ENCODE measurements around the gene OR6S1. TPM values are rescaled to one million over a fixed set of nuclear protein-coding genes. Genes with fewer than 3 reads are reported as not detected.

OR6S1 gene
- total RNA-seq, 1 experiment from 2014 or later = not detected

DNA sequence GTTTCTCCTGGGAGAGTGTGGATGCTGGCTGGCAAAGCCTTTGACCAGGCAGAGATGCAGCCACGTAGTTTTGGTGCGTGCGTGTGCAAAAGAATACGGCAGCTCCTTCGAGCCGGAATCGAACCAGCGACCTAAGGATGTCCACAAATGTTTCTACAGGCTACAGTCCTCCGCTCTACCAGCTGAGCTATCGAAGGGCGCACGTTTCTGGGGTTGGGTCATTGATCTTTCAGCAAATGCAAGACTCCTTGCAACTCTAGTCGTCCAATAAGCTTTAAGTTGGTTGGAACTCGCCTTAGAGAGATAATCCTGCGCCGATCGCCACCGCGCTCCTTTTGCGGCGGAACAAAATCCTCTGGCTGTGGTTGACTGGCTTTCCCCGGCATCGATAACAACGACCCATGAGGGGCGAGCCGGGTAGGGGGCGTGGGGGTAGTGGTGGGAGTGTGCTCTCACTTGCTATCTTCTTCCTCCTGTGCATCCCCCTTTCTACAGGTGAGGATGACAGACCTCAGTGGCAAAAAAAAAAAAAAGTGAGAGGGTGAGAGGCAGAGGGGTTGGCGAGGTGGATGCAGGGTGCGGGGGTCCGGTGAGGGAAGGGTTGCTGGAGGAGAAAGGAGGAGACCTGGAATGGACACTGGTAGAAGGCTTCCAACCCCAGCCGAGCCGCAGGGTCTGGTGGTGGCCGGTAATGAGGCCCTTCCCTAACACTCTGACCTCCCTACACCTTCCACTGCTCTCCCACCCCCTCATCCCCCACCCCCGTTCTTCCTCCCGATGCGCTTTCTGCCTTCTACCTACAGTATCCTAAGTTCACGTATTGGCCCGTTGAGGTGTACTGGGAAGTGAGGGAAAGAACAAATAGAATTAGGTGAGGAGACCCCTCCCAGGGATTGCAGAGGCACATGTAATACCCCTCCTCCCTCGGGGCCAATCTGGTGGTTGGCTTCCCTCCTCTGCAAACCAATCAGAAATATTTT, 11.8 kb upstream of the OR6S1 start (continued):
- TF ChIP-seq, protein P1, sequence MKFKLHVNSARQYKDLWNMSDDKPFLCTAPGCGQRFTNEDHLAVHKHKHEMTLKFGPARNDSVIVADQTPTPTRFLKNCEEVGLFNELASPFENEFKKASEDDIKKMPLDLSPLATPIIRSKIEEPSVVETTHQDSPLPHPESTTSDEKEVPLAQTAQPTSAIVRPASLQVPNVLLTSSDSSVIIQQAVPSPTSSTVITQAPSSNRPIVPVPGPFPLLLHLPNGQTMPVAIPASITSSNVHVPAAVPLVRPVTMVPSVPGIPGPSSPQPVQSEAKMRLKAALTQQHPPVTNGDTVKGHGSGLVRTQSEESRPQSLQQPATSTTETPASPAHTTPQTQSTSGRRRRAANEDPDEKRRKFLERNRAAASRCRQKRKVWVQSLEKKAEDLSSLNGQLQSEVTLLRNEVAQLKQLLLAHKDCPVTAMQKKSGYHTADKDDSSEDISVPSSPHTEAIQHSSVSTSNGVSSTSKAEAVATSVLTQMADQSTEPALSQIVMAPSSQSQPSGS (CRISPR knock-in tag; IDR thresholded peaks at IDR 0.05; ENCODE audit: borderline replicate concordance, low read depth) = no peak
- 0 out of 2 replicates have a peak, but pooled peaks have one; percentile 26 for TF ChIP-seq FOXP1 (CRISPR knock-in tag; IDR thresholded peaks at IDR 0.05; ENCODE audit: borderline replicate concordance)
- no peak for TF ChIP-seq PREB (CRISPR knock-in tag; IDR thresholded peaks at IDR 0.05; ENCODE audit: borderline replicate concordance)

GRCh38 chr14:20645481-20645880, 4.0 kb upstream of the OR6S1 start:
- ChIA-PET POLR2A (no interaction called here), CTCF (interaction anchor here (0.6 to 1.2 kb wide), 2 partner anchors 13 to 421 kb away, joined by 3 read pairs; no protein-coding TSS in a partner anchor)
- H3K4me3 Mint-ChIP-seq = no peak overlapping the region
- H3K27ac Mint-ChIP-seq = no peak overlapping the region
- DNase-seq (ENCODE audit: low spot score) (no peak), ATAC-seq (no peak)
- H3K36me3 Mint-ChIP-seq = no peaks in the 10 kb centered on the region
- H3K9me3 Mint-ChIP-seq = no peaks in the 10 kb centered on the region
- TF ChIP-seq SMAD4 (CRISPR knock-in tag; IDR thresholded peaks at IDR 0.05) = no peak
- TF ChIP-seq, protein P2, sequence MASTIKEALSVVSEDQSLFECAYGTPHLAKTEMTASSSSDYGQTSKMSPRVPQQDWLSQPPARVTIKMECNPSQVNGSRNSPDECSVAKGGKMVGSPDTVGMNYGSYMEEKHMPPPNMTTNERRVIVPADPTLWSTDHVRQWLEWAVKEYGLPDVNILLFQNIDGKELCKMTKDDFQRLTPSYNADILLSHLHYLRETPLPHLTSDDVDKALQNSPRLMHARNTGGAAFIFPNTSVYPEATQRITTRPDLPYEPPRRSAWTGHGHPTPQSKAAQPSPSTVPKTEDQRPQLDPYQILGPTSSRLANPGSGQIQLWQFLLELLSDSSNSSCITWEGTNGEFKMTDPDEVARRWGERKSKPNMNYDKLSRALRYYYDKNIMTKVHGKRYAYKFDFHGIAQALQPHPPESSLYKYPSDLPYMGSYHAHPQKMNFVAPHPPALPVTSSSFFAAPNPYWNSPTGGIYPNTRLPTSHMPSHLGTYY (CRISPR knock-in tag; IDR thresholded peaks at IDR 0.05) = no peak
- no peak for TF ChIP-seq IRF2 (CRISPR knock-in tag; IDR thresholded peaks at IDR 0.05; ENCODE audit: borderline replicate concordance, low read depth)
- TF ChIP-seq PRDM15 (CRISPR knock-in tag; IDR thresholded peaks at IDR 0.05) = no peak
- TF ChIP-seq ZNF121 (CRISPR knock-in tag; IDR thresholded peaks at IDR 0.05) = no peak
- no peak for TF ChIP-seq E2F1 (CRISPR knock-in tag; IDR thresholded peaks at IDR 0.05)
- TF ChIP-seq ZNF532 (CRISPR knock-in tag; IDR thresholded peaks at IDR 0.05; ENCODE audit: borderline replicate concordance) = no peak
- TF ChIP-seq ZNF671 (CRISPR knock-in tag; IDR thresholded peaks at IDR 0.05) = no peak
- no peak for TF ChIP-seq TEAD4 (CRISPR knock-in tag; IDR thresholded peaks at IDR 0.05)
- no peak for TF ChIP-seq ZNF416 (CRISPR knock-in tag; IDR thresholded peaks at IDR 0.05)
- no peak for TF ChIP-seq MYBL2 (CRISPR knock-in tag; IDR thresholded peaks at IDR 0.05)
- TF ChIP-seq, protein P3, sequence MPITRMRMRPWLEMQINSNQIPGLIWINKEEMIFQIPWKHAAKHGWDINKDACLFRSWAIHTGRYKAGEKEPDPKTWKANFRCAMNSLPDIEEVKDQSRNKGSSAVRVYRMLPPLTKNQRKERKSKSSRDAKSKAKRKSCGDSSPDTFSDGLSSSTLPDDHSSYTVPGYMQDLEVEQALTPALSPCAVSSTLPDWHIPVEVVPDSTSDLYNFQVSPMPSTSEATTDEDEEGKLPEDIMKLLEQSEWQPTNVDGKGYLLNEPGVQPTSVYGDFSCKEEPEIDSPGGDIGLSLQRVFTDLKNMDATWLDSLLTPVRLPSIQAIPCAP (CRISPR knock-in tag; IDR thresholded peaks at IDR 0.05) = no peak
- TF ChIP-seq ESRRA (CRISPR knock-in tag; IDR thresholded peaks at IDR 0.05; ENCODE audit: borderline replicate concordance) = no peak
- TF ChIP-seq ZNF263 (CRISPR knock-in tag; IDR thresholded peaks at IDR 0.05; ENCODE audit: low read depth) = no peak
- TF ChIP-seq GABPB1 (CRISPR knock-in tag; IDR thresholded peaks at IDR 0.05) = no peak
- no peak for TF ChIP-seq EMX1 (CRISPR knock-in tag; IDR thresholded peaks at IDR 0.05)
- no peak for TF ChIP-seq ZNF232 (CRISPR knock-in tag; IDR thresholded peaks at IDR 0.05)
- TF ChIP-seq ZNF138 (CRISPR knock-in tag; conservative IDR thresholded peaks at IDR 0.05) = no peak
- peaks cover 8% of the 10 kb centered on the region for H3K27me3 Mint-ChIP-seq (ENCODE audit: low read depth)
- H3K4me1 Mint-ChIP-seq = peaks cover 5% of the 10 kb centered on the region
